ENCODE results near the gene ZNHIT2. TPM values are rescaled to one million over a fixed set of nuclear protein-coding genes. Genes with fewer than 3 reads are reported as not detected.
"Not testable (repeated sequence)": the region's sequence is repeated elsewhere in the genome, so short reads cannot be mapped to it uniquely, and the experiment has no call there.

ZNHIT2 gene
- total RNA-seq, 2 experiments from 2014 or later = 11.5 to 32.4 TPM

DNA sequence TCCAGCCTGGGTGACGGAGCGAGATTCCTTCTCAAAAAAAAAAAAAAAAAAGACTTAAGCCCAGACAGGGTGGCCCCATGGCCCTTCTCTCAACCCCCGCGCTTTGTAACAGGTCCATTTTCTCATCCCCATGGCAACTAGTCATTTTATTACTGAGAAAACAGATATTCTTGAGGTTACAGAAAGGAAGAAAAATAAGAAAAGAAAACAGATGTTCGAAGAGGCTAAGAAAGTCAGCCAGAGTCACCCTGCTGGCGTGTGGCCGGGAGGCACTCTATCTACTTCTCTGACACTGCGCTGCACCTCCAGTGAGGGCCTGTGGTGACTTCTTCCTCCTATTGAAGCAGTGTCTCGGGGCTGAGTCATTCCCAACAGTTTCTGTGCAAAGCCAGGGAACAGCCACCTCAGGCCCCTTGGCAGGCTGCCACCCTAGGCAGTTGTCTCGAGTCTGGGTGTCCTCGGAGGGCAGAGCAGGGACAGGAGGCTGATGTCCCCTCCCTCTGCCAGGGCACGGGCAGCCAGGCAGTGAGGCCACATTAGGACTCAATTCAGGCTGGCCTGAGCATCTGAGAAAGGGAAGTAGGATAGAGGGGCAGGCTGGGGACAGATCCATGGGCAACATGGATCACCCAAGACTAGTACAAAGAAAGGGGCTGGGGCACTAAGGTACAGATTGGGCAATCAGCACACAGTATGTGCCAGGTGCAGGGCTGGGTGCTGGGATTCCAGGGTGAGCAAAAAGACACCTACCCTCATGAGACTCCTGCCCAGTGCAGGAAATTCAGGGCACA lies 33.2 kb upstream of the ZNHIT2 start:
- Histone ChIP-seq H3K27ac (ENCODE audit: low read depth, low read length, poor library complexity, severe bottlenecking) (no peak overlapping the region), H2AFZ (ENCODE audit: low read length) (peak overlapping the region; percentile 1; the same call in 1 of the 2 replicates), H3K79me2 (ENCODE audit: insufficient read depth, low read depth, low read length) (no peaks in the 10 kb centered on the region), H3K36me3 (ENCODE audit: insufficient read depth, low read length) (no peaks in the 10 kb centered on the region; the same call in 1 of the 2 replicates), H3K9me2 (ENCODE audit: insufficient read depth, low read length) (no peaks in the 10 kb centered on the region), H4K20me1 (ENCODE audit: insufficient read depth, low read length) (no peaks in the 10 kb centered on the region), H3K4me1 (ENCODE audit: insufficient read depth, low read length, poor library complexity, severe bottlenecking) (peaks cover 27% of the 10 kb centered on the region), H3K9me3 (ENCODE audit: low read length) (peaks cover 15% of the 10 kb centered on the region; the same call in 1 of the 2 replicates), H3K4me3 (ENCODE audit: low read depth, low read length, poor library complexity, severe bottlenecking) (no peak overlapping the region), H3K4me2 (ENCODE audit: low read length) (no peak overlapping the region)
- no TSS peak for BruUV-seq (replicated peaks)
- no peak for DNase-seq (ENCODE audit: low spot score)
- ChIA-PET POLR2A (no interaction called here), CTCF (ENCODE audit: unreplicated experiment) (no interaction called here)
- TF ChIP-seq EZH2phosphoT487 (IDR thresholded peaks at IDR 0.05; ENCODE audit: borderline replicate concordance, low read depth, low read length) = no peak
- TF ChIP-seq, protein P1, sequence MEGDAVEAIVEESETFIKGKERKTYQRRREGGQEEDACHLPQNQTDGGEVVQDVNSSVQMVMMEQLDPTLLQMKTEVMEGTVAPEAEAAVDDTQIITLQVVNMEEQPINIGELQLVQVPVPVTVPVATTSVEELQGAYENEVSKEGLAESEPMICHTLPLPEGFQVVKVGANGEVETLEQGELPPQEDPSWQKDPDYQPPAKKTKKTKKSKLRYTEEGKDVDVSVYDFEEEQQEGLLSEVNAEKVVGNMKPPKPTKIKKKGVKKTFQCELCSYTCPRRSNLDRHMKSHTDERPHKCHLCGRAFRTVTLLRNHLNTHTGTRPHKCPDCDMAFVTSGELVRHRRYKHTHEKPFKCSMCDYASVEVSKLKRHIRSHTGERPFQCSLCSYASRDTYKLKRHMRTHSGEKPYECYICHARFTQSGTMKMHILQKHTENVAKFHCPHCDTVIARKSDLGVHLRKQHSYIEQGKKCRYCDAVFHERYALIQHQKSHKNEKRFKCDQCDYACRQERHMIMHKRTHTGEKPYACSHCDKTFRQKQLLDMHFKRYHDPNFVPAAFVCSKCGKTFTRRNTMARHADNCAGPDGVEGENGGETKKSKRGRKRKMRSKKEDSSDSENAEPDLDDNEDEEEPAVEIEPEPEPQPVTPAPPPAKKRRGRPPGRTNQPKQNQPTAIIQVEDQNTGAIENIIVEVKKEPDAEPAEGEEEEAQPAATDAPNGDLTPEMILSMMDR (conservative IDR thresholded peaks at IDR 0.05; ENCODE audit: low read length) = no peak
- intact Hi-C loops (cut with micrococcal nuclease; ENCODE audit: unreplicated experiment) = no loop called here

DNA sequence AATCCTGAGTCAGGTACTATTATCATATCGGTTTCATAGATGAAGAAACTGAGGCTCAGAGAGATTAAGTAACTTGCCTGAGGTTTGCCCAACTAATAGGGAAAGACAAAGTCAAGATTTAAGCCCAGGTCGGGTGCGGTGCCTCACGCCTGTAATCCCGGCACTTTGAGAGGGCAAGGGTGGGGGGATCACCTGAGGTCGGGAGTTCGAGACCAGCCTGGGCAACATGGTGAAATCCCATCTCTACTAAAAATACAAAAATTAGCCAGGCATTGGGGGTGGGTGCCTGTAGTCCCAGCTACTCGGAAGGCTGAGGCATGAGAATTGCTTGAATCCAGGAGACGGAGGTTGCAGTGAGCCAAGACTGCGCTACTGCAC lies 32.6 kb upstream of the ZNHIT2 start:
- intact Hi-C loops (cut with micrococcal nuclease; ENCODE audit: unreplicated experiment); H3K36me3 ChIP-seq (ENCODE audit: insufficient read depth, low read length); H3K4me3 ChIP-seq (ENCODE audit: low read depth, low read length, poor library complexity, severe bottlenecking); H3K4me2 ChIP-seq (ENCODE audit: low read length); BruUV-seq (replicated peaks); DNase-seq (ENCODE audit: low spot score); POLR2A ChIA-PET; CTCF ChIA-PET (ENCODE audit: unreplicated experiment); H4K20me1 ChIP-seq (ENCODE audit: insufficient read depth, low read length); H3K79me2 ChIP-seq (ENCODE audit: insufficient read depth, low read depth, low read length); H3K27ac ChIP-seq (ENCODE audit: low read depth, low read length, poor library complexity, severe bottlenecking); H2AFZ ChIP-seq (ENCODE audit: low read length); H3K9me2 ChIP-seq (ENCODE audit: insufficient read depth, low read length): not testable (repeated sequence)
- Histone ChIP-seq H3K4me1 (ENCODE audit: insufficient read depth, low read length, poor library complexity, severe bottlenecking) (peaks cover 29% of the 10 kb centered on the region), H3K9me3 (ENCODE audit: low read length) (peaks cover 15% of the 10 kb centered on the region; the same call in 1 of the 2 replicates)

DNA sequence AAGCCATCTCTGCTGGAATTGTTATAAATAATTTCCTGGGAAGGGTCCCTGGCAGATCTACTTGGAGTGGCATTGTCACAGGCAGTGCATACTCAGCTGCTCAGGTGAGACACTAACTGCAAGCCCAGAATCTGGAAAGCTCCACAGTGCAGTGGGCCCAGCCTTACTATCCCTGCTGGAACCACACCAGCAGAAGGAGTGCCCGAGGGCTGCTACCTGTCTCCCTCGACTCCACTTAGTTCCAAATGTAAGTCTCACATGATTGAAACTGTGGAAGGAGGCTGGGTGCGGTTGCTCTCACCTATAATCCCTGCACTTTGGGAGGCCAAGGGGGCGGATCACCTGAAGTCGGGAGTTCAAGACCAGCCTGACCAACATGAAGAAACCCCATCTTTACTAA lies 31.2 kb upstream of the ZNHIT2 start:
- BruUV-seq (replicated peaks) = no TSS peak
- H3K27ac ChIP-seq (ENCODE audit: low read depth, low read length, poor library complexity, severe bottlenecking) = no peak overlapping the region
- ChIA-PET CTCF (ENCODE audit: unreplicated experiment) (no interaction called here), POLR2A (interaction anchor here (0.6 to 0.7 kb wide), 2 partner anchors 8 to 134 kb away, joined by 5 read pairs; no protein-coding TSS in a partner anchor)
- H3K79me2 ChIP-seq (ENCODE audit: insufficient read depth, low read depth, low read length) = no peaks in the 10 kb centered on the region
- no peak for TF ChIP-seq EZH2phosphoT487 (IDR thresholded peaks at IDR 0.05; ENCODE audit: borderline replicate concordance, low read depth, low read length)
- TF ChIP-seq, protein P1 (conservative IDR thresholded peaks at IDR 0.05; ENCODE audit: low read length) = no peak
- no peak for DNase-seq (ENCODE audit: low spot score)
- no peaks in the 10 kb centered on the region for H3K9me2 ChIP-seq (ENCODE audit: insufficient read depth, low read length)
- H3K36me3 ChIP-seq (ENCODE audit: insufficient read depth, low read length) = no peaks in the 10 kb centered on the region; the same call in 1 of the 2 replicates
- H3K4me1 ChIP-seq (ENCODE audit: insufficient read depth, low read length, poor library complexity, severe bottlenecking) = peaks cover 29% of the 10 kb centered on the region
- H4K20me1 ChIP-seq (ENCODE audit: insufficient read depth, low read length) = no peaks in the 10 kb centered on the region
- H3K4me2 ChIP-seq (ENCODE audit: low read length) = no peak overlapping the region
- peaks cover 15% of the 10 kb centered on the region; the same call in 1 of the 2 replicates for H3K9me3 ChIP-seq (ENCODE audit: low read length)
- intact Hi-C loops (cut with micrococcal nuclease; ENCODE audit: unreplicated experiment) = no loop called here
- no peak overlapping the region for H2AFZ ChIP-seq (ENCODE audit: low read length)
- H3K4me3 ChIP-seq (ENCODE audit: low read depth, low read length, poor library complexity, severe bottlenecking) = no peak overlapping the region
